DMS 273 (cell line): ENCODE measurements around the gene TRPV2.
A peak's percentile ranks its signal among the peaks of the same experiment; 100 is the strongest.
"Not testable (repeated sequence)": the region's sequence is repeated elsewhere in the genome, so short reads cannot be mapped to it uniquely, and the experiment has no call there.

Source experiments
- DNase-seq: peaks from one replicate; lab custom pipeline; 2025; ENCODE audit not compliant: unreplicated experiment; lab: John Stamatoyannopoulos, UW

The TRPV2 gene

GRCh38 chr17:16415031-16415924 is at the start of gene TRPV2:
TSS of gene TRPV2 (plus strand) at chr17:16415571. CDS start at chr17:16417669, 2,098 bp downstream.
- peak; percentile 44 for DNase-seq

- peak; percentile 67 for DNase-seq
These were observed 43.6 kb upstream of the TRPV2 start for GRCh38 chr17:16371742-16372141.

GRCh38 chr17:16374146-16374938 is 41.0 kb upstream of the TRPV2 start:
- no peak for DNase-seq

GRCh38 chr17:16377941-16378341 is 37.4 kb upstream of the TRPV2 start:
- DNase-seq, result no peak

- DNase-seq, result no peak
These were observed 36.6 kb upstream of the TRPV2 start for GRCh38 chr17:16378636-16379282.

- DNase-seq, result no peak
These were observed 35.7 kb upstream of the TRPV2 start for GRCh38 chr17:16379654-16380053.

GRCh38 chr17:16380640-16381495 is 34.5 kb upstream of the TRPV2 start, which contains the start of gene UBB:
TSS of gene UBB (plus strand) at chr17:16381091. CDS start at chr17:16381908, 817 bp downstream.
- DNase-seq, result peak; percentile 96

- no peak for DNase-seq
These were observed 33.9 kb upstream of the TRPV2 start for GRCh38 chr17:16381496-16381820.

- DNase-seq, result no peak
These were observed 32.2 kb upstream of the TRPV2 start for GRCh38 chr17:16383216-16383615.

- no peak for DNase-seq
These were observed 31.5 kb upstream of the TRPV2 start for GRCh38 chr17:16383772-16384287.

- DNase-seq, result no peak
These were observed 30.8 kb upstream of the TRPV2 start for GRCh38 chr17:16384557-16384956.

GRCh38 chr17:16386126-16386507 is 29.3 kb upstream of the TRPV2 start:
- not testable (repeated sequence) for DNase-seq

- no peak for DNase-seq
These were observed 23.9 kb upstream of the TRPV2 start for GRCh38 chr17:16391451-16391850.

- not testable (repeated sequence) for DNase-seq
These were observed 22.9 kb upstream of the TRPV2 start for GRCh38 chr17:16392491-16392890.

- not testable (repeated sequence) for DNase-seq
These were observed 19.5 kb upstream of the TRPV2 start for GRCh38 chr17:16395887-16396286.

- not testable (repeated sequence) for DNase-seq
These were observed 18.7 kb upstream of the TRPV2 start for GRCh38 chr17:16396693-16397092.

GRCh38 chr17:16398270-16399267 is 16.8 kb upstream of the TRPV2 start:
- peak; percentile 72 for DNase-seq

- not testable (repeated sequence) for DNase-seq
These were observed 11.5 kb upstream of the TRPV2 start for GRCh38 chr17:16403847-16404246.
